HepG2 (cell line): ENCODE data around the gene CDC14A. TPM values are rescaled to one million over a fixed set of nuclear protein-coding genes. Genes with fewer than 3 reads are reported as not detected.

Experiments used
- ATAC-seq: fragments of 200-7000 bp; cut with Tn5 transposase; 3 replicates; pipeline ENCODE4 v1.9.1; 2020; ENCODE audit warnings: mild to moderate bottlenecking, moderate library complexity
- BruUV-seq: library from RNA; stranded (reverse); fragments of 400-500 nt; replicated peaks from 2 replicates; lab custom pipeline; 2021; lab: Mats Ljungman, UMichigan
- CTCF ChIA-PET: fragments of 300-600 bp; formaldehyde crosslinking; extraction: SDS; loops from one replicate; lab custom pipeline; 2021; ENCODE audit warnings: low total read pairs, inconsistent platforms, low intra/inter-chr PET ratio; lab: Yijun Ruan, JAX
- POLR2A ChIA-PET: fragments of 350-600 bp; sonication (Branson Sonifier 250); formaldehyde crosslinking; loops from one replicate; lab custom pipeline; 2020; ENCODE audit warnings: antibody characterized with exemption, inconsistent platforms; lab: Yijun Ruan, JAX
- DNase-seq: peaks from one replicate; pipeline ENCODE4 v3.0.0-alpha.2; 2015; ENCODE audit warnings: low spot score
- FAIRE-seq: peaks from 3 replicates; lab custom pipeline; 2011; peaks lifted over from hg19 to GRCh38; lab: Jason Lieb, UNC
- H2AFZ ChIP-seq: one replicate; pipeline ENCODE4 v1.6.1; 2011; ENCODE audit warnings: low read length, inconsistent platforms
- H3K27ac ChIP-seq: fragments of 300-600 bp; 3 replicates; pipeline ENCODE4 v1.8.0; 2011; ENCODE audit warnings: mixed run types, mild to moderate bottlenecking, mixed read lengths, low read length, inconsistent platforms; ENCODE audit not compliant: insufficient read depth; ENCODE audit errors: extremely low read length
- H3K27me3 ChIP-seq, 2 experiments: fragments of 200-600 bp in 1 of 2; 2 replicates in 1 of 2; 3 replicates in 1 of 2; pipeline versions ENCODE4 v1.6.0 to v1.8.0; 2011; ENCODE audit warnings: low read length in 2 of 2, mild to moderate bottlenecking in 2 of 2, moderate library complexity in 2 of 2, inconsistent platforms in 1 of 2; ENCODE audit not compliant: insufficient read depth in 2 of 2, control insufficient read depth in 1 of 2
- H3K36me3 ChIP-seq, 2 experiments: fragments of 200-600 bp in 1 of 2; replicated peaks in 1 of 2; 2 replicates in 1 of 2; 3 replicates in 1 of 2; pipeline versions ENCODE4 v1.5.1 to v1.8.0; 2011; ENCODE audit warnings: low read length in 2 of 2, inconsistent platforms in 1 of 2; ENCODE audit not compliant: insufficient read depth in 2 of 2, control insufficient read depth in 1 of 2
- H3K4me1 ChIP-seq: 2 replicates; pipeline ENCODE4 v1.5.1; 2012; ENCODE audit warnings: low read length, inconsistent platforms; ENCODE audit not compliant: insufficient read depth
- H3K4me2 ChIP-seq: 2 replicates; pipeline ENCODE4 v1.6.0; 2011; ENCODE audit warnings: low read depth, low read length, inconsistent platforms
- H3K4me3 ChIP-seq, 3 experiments: fragments of 200-600 bp in 1 of 3; sonication (generic), shearing (Covaris generic) in 1 of 3; replicated peaks in 1 of 3; 2 replicates each; pipeline ENCODE4 v1.5.1; 2011 to 2016; ENCODE audit warnings: low read length in 3 of 3, inconsistent platforms in 2 of 3, low read depth in 2 of 3, mild to moderate bottlenecking in 2 of 3, control low read depth in 1 of 3, mixed read lengths in 1 of 3; ENCODE audit not compliant: insufficient read depth in 1 of 3
- H3K79me2 ChIP-seq: one replicate; pipeline ENCODE4 v1.6.1; 2011; ENCODE audit warnings: low read length, inconsistent platforms; ENCODE audit not compliant: insufficient read depth
- H3K9ac ChIP-seq: 2 replicates; pipeline ENCODE4 v1.6.0; 2011; ENCODE audit warnings: mild to moderate bottlenecking, low read depth, low read length, inconsistent platforms; ENCODE audit not compliant: insufficient read depth
- H3K9me3 ChIP-seq: 2 replicates; pipeline ENCODE4 v1.5.1; 2012; ENCODE audit warnings: mild to moderate bottlenecking, low read length
- H4K20me1 ChIP-seq: 2 replicates; pipeline ENCODE4 v1.6.0; 2011; ENCODE audit warnings: inconsistent platforms, mild to moderate bottlenecking, low read length, moderate library complexity; ENCODE audit not compliant: insufficient read depth
- FLYWCH1 ChIP-seq: sonication (generic); formaldehyde crosslinking; IDR thresholded peaks from 2 replicates; pipeline ENCODE4 v1.8.1; 2023; ENCODE audit warnings: mild to moderate bottlenecking, missing genetic modification reagents
- IKZF4 ChIP-seq: sonication (generic); formaldehyde crosslinking; IDR thresholded peaks from 2 replicates; pipeline ENCODE4 v1.5.1; 2020; ENCODE audit warnings: borderline replicate concordance, mild to moderate bottlenecking, low read depth, missing genetic modification reagents; ENCODE audit errors: not compliant biosample characterization
- KDM3A ChIP-seq: IDR thresholded peaks from 2 replicates; pipeline ENCODE4 v1.6.1; 2018; ENCODE audit warnings: low read depth, missing compliant biosample characterization
- RFX3 ChIP-seq: IDR thresholded peaks from 2 replicates; pipeline ENCODE4 v1.6.1; 2016; ENCODE audit warnings: missing biosample characterization, missing genetic modification reagents
- TOPORS ChIP-seq: sonication (generic); formaldehyde crosslinking; IDR thresholded peaks from 2 replicates; pipeline ENCODE4 v1.8.0; 2023; ENCODE audit warnings: mild to moderate bottlenecking, missing genetic modification reagents
- ZNF276 ChIP-seq: sonication (generic); formaldehyde crosslinking; IDR thresholded peaks from 2 replicates; pipeline ENCODE4 v1.4.0; 2020; ENCODE audit warnings: mild to moderate bottlenecking, low read depth, missing genetic modification reagents
- ZNF318 ChIP-seq: sonication (generic); formaldehyde crosslinking; IDR thresholded peaks from 2 replicates; pipeline ENCODE4 v1.4.0; 2020; ENCODE audit warnings: mild to moderate bottlenecking, missing genetic modification reagents
- WGBS: methylation state at CpG from one replicate; pipeline ENCODE4 v1.1.6; 2017; ENCODE audit warnings: low lambda C conversion rate; 5-methylcytosine and 5-hydroxymethylcytosine counted together
- in situ Hi-C: cut with HindIII; loops from 2 replicates; pipeline ENCODE4 v1.10.0; 2017; ENCODE audit warnings: low pct_unique_long_range_greater_than_20kb; ENCODE audit not compliant: extremely low pct_ligation_motif_present
- intact Hi-C: fragments of 100-400 bp; cut with micrococcal nuclease; formaldehyde crosslinking; loops from one replicate; pipeline ENCODE4 v1.10.0; 2022; ENCODE audit not compliant: unreplicated experiment
- polyA plus RNA-seq, 8 experiments: library from polyadenylated mRNA; depleted of rRNA in 3 of 8; stranded (reverse) in 7 of 8; unstranded in 1 of 8; fragments of >200 nt; fragmentation: Illumina TruSeq in 4 of 8; extraction: Trizol in 4 of 8; gene quantifications; 2 replicates each; pipeline versions ENCODE4 v1.2.1 to v1.2.3, GENCODE V29; 2011 to 2016; ENCODE audit warnings: low read depth in 4 of 8, missing spikeins in 1 of 8, mixed read lengths in 1 of 8; ENCODE audit not compliant: insufficient read depth in 1 of 8
- total RNA-seq, 5 experiments: library from RNA; depleted of rRNA; stranded (reverse); fragments of >200 nt; fragmentation: Illumina TruSeq; extraction: Trizol; gene quantifications; 2 replicates each; pipeline ENCODE4 v1.2.3, GENCODE V29; 2016; ENCODE audit warnings: low read depth in 1 of 5

Gene CDC14A
- total and polyA plus RNA-seq, 2 of the 13 experiments (the other 11 are each of a cell fraction or from before 2014, with no cell fraction given), result 2.8 to 4.9 TPM

- no TSS peak for BruUV-seq
- Histone ChIP-seq H3K4me2 (no peak overlapping the region), H3K9ac (no peak overlapping the region), H2AFZ (no peak overlapping the region), H3K4me3 (no peak overlapping the region), H3K9me3 (no peaks in the 10 kb centered on the region), H3K27ac (no peak overlapping the region), H3K79me2 (no peaks in the 10 kb centered on the region), H3K4me1 (no peaks in the 10 kb centered on the region; the same call in 1 of the 2 replicates), H3K27me3 (no peaks in the 10 kb centered on the region), H4K20me1 (no peaks in the 10 kb centered on the region), H3K36me3 (no peaks in the 10 kb centered on the region)
- DNase-seq (no peak), FAIRE-seq (no peak), ATAC-seq (no peak)
- POLR2A ChIA-PET, result no interaction called here
- CTCF ChIA-PET, result no interaction called here
- intact Hi-C loops (no loop called here), in situ Hi-C loops (no loop called here)
- whole genome bisulfite sequencing, result 68% methylated on average over 1 of the region's 1 CpG
- TF ChIP-seq RFX3 (CRISPR knock-in tag) (no peak), IKZF4 (CRISPR knock-in tag) (no peak)
These were observed 28.3 kb downstream of the CDC14A start for GRCh38 chr1:100380635-100381034.

DNA sequence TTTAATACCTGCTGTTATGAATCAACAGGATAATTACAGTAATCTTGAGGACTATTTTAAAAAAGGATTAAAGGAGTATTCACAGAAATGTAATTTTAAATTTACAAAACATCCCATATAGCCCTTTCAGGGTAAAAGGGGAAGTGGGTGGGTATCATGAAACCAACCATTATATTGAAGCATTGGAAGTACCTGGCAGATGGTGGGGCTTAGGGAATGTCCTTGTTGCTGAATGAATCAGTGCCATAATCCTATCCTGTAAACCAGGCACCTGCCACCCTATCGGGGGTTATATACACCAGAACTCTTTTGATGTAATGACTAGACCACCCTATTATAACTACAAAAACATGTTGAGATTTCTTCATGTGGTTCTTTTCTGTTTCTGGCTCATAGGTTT is 30.4 kb downstream of the CDC14A start:
- no TSS peak for BruUV-seq
- Histone ChIP-seq H3K79me2 (no peaks in the 10 kb centered on the region), H3K36me3 (no peaks in the 10 kb centered on the region), H3K27me3 (no peaks in the 10 kb centered on the region), H2AFZ (no peak overlapping the region), H3K4me1 (peaks cover 11% of the 10 kb centered on the region), H3K27ac (no peak overlapping the region), H4K20me1 (no peaks in the 10 kb centered on the region), H3K4me3 (no peak overlapping the region), H3K4me2 (no peak overlapping the region), H3K9me3 (no peaks in the 10 kb centered on the region), H3K9ac (no peak overlapping the region)
- ChIA-PET CTCF (no interaction called here), POLR2A (no interaction called here)
- intact Hi-C loops (no loop called here), in situ Hi-C loops (no loop called here)
- WGBS, result no CpG with 5 or more reads among the region's 1 CpG
- FAIRE-seq (no peak), DNase-seq (no peak), ATAC-seq (no peak)
- TF ChIP-seq TOPORS (CRISPR knock-in tag) (no peak), ZNF276 (no peak), KDM3A (CRISPR knock-in tag) (no peak), FLYWCH1 (CRISPR knock-in tag) (no peak), ZNF318 (CRISPR knock-in tag) (no peak)
